Fibroblast of lung (primary cell): Measurements from ENCODE around the gene TMEM201. TPM values are rescaled to one million over a fixed set of nuclear protein-coding genes. Genes with fewer than 3 reads are reported as not detected.

Experiments used
- DNase-seq, 2 donors: peaks; one replicate each; pipeline versions ENCODE4 v3.0.0 to v3.0.0-alpha.2; 2010; ENCODE audit warnings: low read depth in 2 of 2
- H2AFZ ChIP-seq: 2 replicates; pipeline ENCODE4 v1.5.1; 2012; ENCODE audit warnings: low read length, control low read depth, inconsistent platforms
- H3K27ac ChIP-seq: 2 replicates; pipeline ENCODE4 v1.5.1; 2011; ENCODE audit warnings: low read length, control low read depth; ENCODE audit not compliant: insufficient read depth
- H3K27me3 ChIP-seq: 2 replicates; pipeline ENCODE4 v1.5.1; 2011; ENCODE audit warnings: mild to moderate bottlenecking, low read length; ENCODE audit not compliant: control insufficient read depth, insufficient read depth
- H3K36me3 ChIP-seq: 2 replicates; pipeline ENCODE4 v1.5.1; 2011; ENCODE audit warnings: low read length; ENCODE audit not compliant: control insufficient read depth, insufficient read depth
- H3K4me1 ChIP-seq: 2 replicates; pipeline ENCODE4 v1.5.1; 2011; ENCODE audit warnings: low read length; ENCODE audit not compliant: control insufficient read depth, insufficient read depth; ENCODE audit errors: extremely low read depth
- H3K4me2 ChIP-seq: 2 replicates; pipeline ENCODE4 v1.5.1; 2011; ENCODE audit warnings: low read length, control low read depth; ENCODE audit not compliant: insufficient read depth; ENCODE audit errors: extremely low read depth
- H3K4me3 ChIP-seq, 4 experiments: fragments of 200-600 bp in 1 of 4; sonication (generic) in 1 of 4; replicated peaks in 1 of 4; 2 replicates each; pipeline ENCODE4 v1.5.1; 2011 to 2016; ENCODE audit warnings: low read length in 4 of 4, low read depth in 3 of 4, mild to moderate bottlenecking in 3 of 4, control low read depth in 2 of 4, inconsistent platforms in 1 of 4, mixed read lengths in 1 of 4; ENCODE audit not compliant: insufficient read depth in 1 of 4; ENCODE audit errors: control extremely low read depth in 1 of 4
- H3K79me2 ChIP-seq: 2 replicates; pipeline ENCODE4 v1.5.1; 2012; ENCODE audit warnings: mild to moderate bottlenecking, low read length, inconsistent platforms; ENCODE audit not compliant: control insufficient read depth, insufficient read depth
- H3K9ac ChIP-seq: 2 replicates; pipeline ENCODE4 v1.5.1; 2011; ENCODE audit warnings: mild to moderate bottlenecking, low read length, control low read depth; ENCODE audit not compliant: insufficient read depth
- H3K9me3 ChIP-seq: 2 replicates; pipeline ENCODE4 v1.5.1; 2012; ENCODE audit warnings: low read depth, low read length; ENCODE audit not compliant: control insufficient read depth, insufficient read depth
- H4K20me1 ChIP-seq: 2 replicates; pipeline ENCODE4 v1.5.1; 2011; ENCODE audit warnings: low read length; ENCODE audit not compliant: control insufficient read depth, insufficient read depth; ENCODE audit errors: extremely low read depth
- EZH2 ChIP-seq: IDR thresholded peaks from 2 replicates; pipeline ENCODE4 v1.5.1; 2012; ENCODE audit warnings: low read length, control low read depth, mild to moderate bottlenecking; ENCODE audit errors: missing control alignments
- polyA plus RNA-seq, 2 donors: library from polyadenylated mRNA; depleted of rRNA in 1 of 2; stranded (reverse) in 1 of 2; unstranded in 1 of 2; fragments of >200 nt; gene quantifications; 2 replicates each; pipeline ENCODE4 v1.2.1, GENCODE V29; 2011 to 2012; ENCODE audit warnings: missing spikeins in 1 of 2
- total RNA-seq: library from RNA; depleted of rRNA; stranded (reverse); fragments of >200 nt; gene quantifications from 2 replicates; pipeline ENCODE4 v1.2.1, GENCODE V29; 2014
- TF ChIP-seq, protein P1 (sequence below), 2 donors: IDR thresholded peaks in 1 of 2; conservative IDR thresholded peaks in 1 of 2; 1 replicate in 1 of 2; 2 replicates in 1 of 2; pipeline ENCODE4 v1.5.1; 2011 to 2012; ENCODE audit warnings: low read length in 2 of 2, control low read depth in 1 of 2, inconsistent platforms in 1 of 2, low read depth in 1 of 2, mild to moderate bottlenecking in 1 of 2

Gene TMEM201
- total and polyA plus RNA-seq, 2 donors (not counting 1 experiment from before 2014, with no cell fraction given): 1.7 to 2.8 TPM

DNA sequence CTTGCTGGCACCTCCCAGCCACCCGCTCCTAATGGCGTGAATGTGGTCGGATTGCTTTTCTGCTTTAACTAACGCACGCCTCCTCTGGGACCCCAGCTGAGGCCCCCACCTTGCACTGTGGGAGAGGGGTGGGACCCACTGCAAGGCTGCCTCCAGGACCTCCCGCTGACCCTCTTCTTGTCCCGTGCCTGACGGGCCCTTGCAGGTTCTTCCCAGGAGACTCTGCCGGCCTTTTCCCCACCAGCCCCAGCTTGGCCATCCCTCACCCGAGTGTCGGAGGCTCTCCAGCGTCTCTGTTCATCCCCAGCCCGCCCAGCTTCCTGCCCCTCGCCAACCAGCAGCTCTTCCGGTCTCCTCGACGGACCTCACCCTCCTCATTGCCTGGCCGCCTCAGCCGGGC lies 18.6 kb downstream of the TMEM201 start:
- no peak overlapping the region for H3K9ac ChIP-seq
- H3K27ac ChIP-seq: no peak overlapping the region
- H3K4me3 ChIP-seq: no peak overlapping the region
- H3K79me2 ChIP-seq: no peaks in the 10 kb centered on the region
- TF ChIP-seq, protein P1, sequence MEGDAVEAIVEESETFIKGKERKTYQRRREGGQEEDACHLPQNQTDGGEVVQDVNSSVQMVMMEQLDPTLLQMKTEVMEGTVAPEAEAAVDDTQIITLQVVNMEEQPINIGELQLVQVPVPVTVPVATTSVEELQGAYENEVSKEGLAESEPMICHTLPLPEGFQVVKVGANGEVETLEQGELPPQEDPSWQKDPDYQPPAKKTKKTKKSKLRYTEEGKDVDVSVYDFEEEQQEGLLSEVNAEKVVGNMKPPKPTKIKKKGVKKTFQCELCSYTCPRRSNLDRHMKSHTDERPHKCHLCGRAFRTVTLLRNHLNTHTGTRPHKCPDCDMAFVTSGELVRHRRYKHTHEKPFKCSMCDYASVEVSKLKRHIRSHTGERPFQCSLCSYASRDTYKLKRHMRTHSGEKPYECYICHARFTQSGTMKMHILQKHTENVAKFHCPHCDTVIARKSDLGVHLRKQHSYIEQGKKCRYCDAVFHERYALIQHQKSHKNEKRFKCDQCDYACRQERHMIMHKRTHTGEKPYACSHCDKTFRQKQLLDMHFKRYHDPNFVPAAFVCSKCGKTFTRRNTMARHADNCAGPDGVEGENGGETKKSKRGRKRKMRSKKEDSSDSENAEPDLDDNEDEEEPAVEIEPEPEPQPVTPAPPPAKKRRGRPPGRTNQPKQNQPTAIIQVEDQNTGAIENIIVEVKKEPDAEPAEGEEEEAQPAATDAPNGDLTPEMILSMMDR (conservative IDR thresholded peaks at IDR 0.05 in 1 of 2, IDR thresholded peaks at IDR 0.05 in 1 of 2; ENCODE audit: low read depth in 1 of 2, low read length in 2 of 2): no peak
- TF ChIP-seq EZH2: no peak
- H3K27me3 ChIP-seq: no peaks in the 10 kb centered on the region
- no peak overlapping the region for H2AFZ ChIP-seq
- no peak for DNase-seq
- no peaks in the 10 kb centered on the region for H3K9me3 ChIP-seq
- H3K4me2 ChIP-seq: no peak overlapping the region
- H4K20me1 ChIP-seq: no peaks in the 10 kb centered on the region
- peaks cover 7% of the 10 kb centered on the region for H3K36me3 ChIP-seq
- no peaks in the 10 kb centered on the region for H3K4me1 ChIP-seq

DNA sequence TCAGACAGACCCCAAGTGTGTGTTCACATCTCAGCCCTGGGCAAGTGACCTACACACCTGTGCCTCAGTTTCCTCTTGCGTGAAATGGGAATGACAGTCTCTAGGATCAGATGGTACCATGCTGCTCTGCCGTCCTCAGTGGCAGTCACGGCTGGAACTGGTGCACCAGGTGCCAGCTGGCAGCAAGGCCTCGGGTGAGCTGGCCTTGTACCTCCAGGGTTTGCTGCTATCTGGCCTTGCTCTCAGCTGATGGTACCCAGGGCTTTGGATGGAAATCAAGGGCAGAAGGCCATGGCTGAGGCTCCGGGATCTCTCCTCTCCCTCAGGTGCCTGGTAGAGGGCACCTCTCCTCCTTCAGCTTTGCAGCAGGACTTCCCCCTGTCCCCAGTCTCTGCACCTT lies 21.3 kb downstream of the TMEM201 start:
- Histone ChIP-seq H3K27ac (no peak overlapping the region), H2AFZ (no peak overlapping the region), H3K36me3 (peaks cover 10% of the 10 kb centered on the region), H3K9me3 (no peaks in the 10 kb centered on the region), H3K4me3 (no peak overlapping the region), H3K27me3 (no peaks in the 10 kb centered on the region), H3K79me2 (no peaks in the 10 kb centered on the region), H3K4me1 (no peaks in the 10 kb centered on the region), H4K20me1 (no peaks in the 10 kb centered on the region), H3K9ac (no peak overlapping the region), H3K4me2 (no peak overlapping the region)
- TF ChIP-seq, protein P1 (conservative IDR thresholded peaks at IDR 0.05 in 1 of 2, IDR thresholded peaks at IDR 0.05 in 1 of 2; ENCODE audit: low read depth in 1 of 2, low read length in 2 of 2): no peak
- TF ChIP-seq EZH2: no peak
- no peak for DNase-seq

DNA sequence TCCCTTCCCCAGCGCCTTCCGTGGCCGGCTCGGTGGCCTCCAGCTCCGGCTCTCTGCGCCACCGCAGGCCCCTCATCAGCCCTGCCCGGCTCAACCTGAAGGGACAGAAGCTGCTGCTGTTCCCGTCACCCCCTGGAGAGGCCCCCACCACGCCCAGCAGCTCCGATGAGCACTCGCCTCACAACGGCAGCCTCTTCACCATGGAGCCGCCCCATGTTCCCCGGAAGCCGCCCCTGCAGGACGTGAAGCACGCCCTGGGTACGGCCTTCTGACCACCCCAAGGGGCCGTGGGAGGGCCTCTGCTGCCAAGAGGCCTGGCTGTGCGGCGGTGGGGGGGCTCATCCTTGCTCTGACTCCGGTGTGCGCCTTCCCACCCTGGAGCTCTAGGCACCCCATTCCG lies 21.8 kb downstream of the TMEM201 start:
- Histone ChIP-seq H3K9me3 (no peaks in the 10 kb centered on the region), H3K27me3 (no peaks in the 10 kb centered on the region), H3K4me1 (no peaks in the 10 kb centered on the region), H2AFZ (no peak overlapping the region), H3K4me3 (no peak overlapping the region), H3K79me2 (no peaks in the 10 kb centered on the region), H3K27ac (no peak overlapping the region), H3K4me2 (no peak overlapping the region), H3K36me3 (peaks cover 10% of the 10 kb centered on the region), H3K9ac (no peak overlapping the region), H4K20me1 (no peaks in the 10 kb centered on the region)
- DNase-seq: no peak
- TF ChIP-seq EZH2: no peak
- TF ChIP-seq, protein P1 (conservative IDR thresholded peaks at IDR 0.05 in 1 of 2, IDR thresholded peaks at IDR 0.05 in 1 of 2; ENCODE audit: low read depth in 1 of 2, low read length in 2 of 2): no peak
